Endothelial cell of umbilical vein (primary cell): ENCODE data around the gene OSCAR. TPM values are rescaled to one million over a fixed set of nuclear protein-coding genes. Genes with fewer than 3 reads are reported as not detected.

ENCODE experiments used
- BruUV-seq: library from RNA; stranded (reverse); fragments of 400-500 nt; replicated peaks from 2 replicates; lab custom pipeline; 2021; lab: Mats Ljungman, UMichigan
- CTCF ChIA-PET: fragments of 300-600, 350-600 bp; sonication (Branson Sonifier 250); formaldehyde crosslinking; loops from one replicate; lab custom pipeline; 2021; ENCODE audit warnings: antibody characterized with exemption, inconsistent platforms; lab: Charles Lee
- POLR2A ChIA-PET: fragments of 300-600, 350-600 bp; sonication (Branson Sonifier 250); formaldehyde crosslinking; loops from one replicate; lab custom pipeline; 2021; ENCODE audit warnings: antibody characterized with exemption, inconsistent platforms; lab: Charles Lee
- DNase-seq: peaks from one replicate; pipeline ENCODE4 v3.0.0-alpha.2; 2011; ENCODE audit warnings: low read depth, low spot score
- FAIRE-seq: peaks from 2 replicates; lab custom pipeline; 2011; peaks lifted over from hg19 to GRCh38; lab: Jason Lieb, UNC
- H2AFZ ChIP-seq: 2 replicates; pipeline ENCODE4 v1.6.0; 2012; ENCODE audit warnings: low read depth, low read length, control low read depth, inconsistent platforms
- H3K27ac ChIP-seq: 2 replicates; pipeline ENCODE4 v1.5.1; 2011; ENCODE audit warnings: low read depth, mild to moderate bottlenecking, control low read depth, low read length, moderate library complexity; ENCODE audit not compliant: insufficient read depth
- H3K27me3 ChIP-seq, 2 experiments: 2 replicates each; pipeline versions ENCODE4 v1.6.0 to v1.6.1; 2011; ENCODE audit warnings: low read length in 2 of 2, mixed read lengths in 1 of 2; ENCODE audit not compliant: control insufficient read depth in 2 of 2, insufficient read depth in 2 of 2
- H3K36me3 ChIP-seq, 2 experiments: 2 replicates in 1 of 2; 3 replicates in 1 of 2; pipeline ENCODE4 v1.5.1; 2011; ENCODE audit warnings: low read length in 2 of 2, mild to moderate bottlenecking in 1 of 2, moderate library complexity in 1 of 2; ENCODE audit not compliant: control insufficient read depth in 2 of 2, insufficient read depth in 2 of 2; ENCODE audit errors: extremely low read depth in 1 of 2
- H3K4me1 ChIP-seq: 3 replicates; pipeline ENCODE4 v1.5.1; 2011; ENCODE audit warnings: mild to moderate bottlenecking, low read length; ENCODE audit not compliant: control insufficient read depth, insufficient read depth; ENCODE audit errors: extremely low read depth
- H3K4me2 ChIP-seq: 2 replicates; pipeline ENCODE4 v1.6.1; 2011; ENCODE audit warnings: low read length, control low read depth, mixed read lengths; ENCODE audit not compliant: insufficient read depth
- H3K4me3 ChIP-seq, 3 experiments: fragments of 200-600 bp in 1 of 3; sonication (generic), shearing (Covaris generic) in 1 of 3; replicated peaks in 1 of 3; 2 replicates each; pipeline ENCODE4 v1.5.1; 2011 to 2016; ENCODE audit warnings: control low read depth in 3 of 3, low read length in 3 of 3, mild to moderate bottlenecking in 2 of 3, inconsistent platforms in 1 of 3, low read depth in 1 of 3, moderate library complexity in 1 of 3; ENCODE audit not compliant: insufficient read depth in 1 of 3
- H3K79me2 ChIP-seq: 2 replicates; pipeline ENCODE4 v1.6.0; 2012; ENCODE audit warnings: low read length, inconsistent platforms; ENCODE audit not compliant: control insufficient read depth, insufficient read depth
- H3K9ac ChIP-seq: replicated peaks from 2 replicates; pipeline ENCODE3; 2011; ENCODE audit warnings: low read length, control low read depth; ENCODE audit not compliant: insufficient read depth; ENCODE audit errors: extremely low read depth
- H3K9me1 ChIP-seq: replicated peaks from 3 replicates; pipeline ENCODE4 v1.6.0; 2011; ENCODE audit warnings: mild to moderate bottlenecking, low read length; ENCODE audit not compliant: control insufficient read depth, insufficient read depth; ENCODE audit errors: extremely low read depth
- H3K9me3 ChIP-seq: replicated peaks from 2 replicates; pipeline ENCODE4 v1.5.1; 2012; ENCODE audit warnings: low read length, inconsistent platforms; ENCODE audit not compliant: control insufficient read depth, insufficient read depth
- H4K20me1 ChIP-seq: replicated peaks from 2 replicates; pipeline ENCODE3; 2011; ENCODE audit warnings: mild to moderate bottlenecking, low read length; ENCODE audit not compliant: control insufficient read depth, insufficient read depth; ENCODE audit errors: extremely low read depth
- EZH2 ChIP-seq: IDR thresholded peaks from 2 replicates; pipeline ENCODE4 v1.6.1; 2012; ENCODE audit warnings: borderline replicate concordance, low read depth, mild to moderate bottlenecking, moderate library complexity, low read length, inconsistent platforms; ENCODE audit not compliant: severe bottlenecking
- FOS ChIP-seq: IDR thresholded peaks from 2 replicates; pipeline ENCODE4 v1.6.1; 2011; ENCODE audit warnings: mild to moderate bottlenecking, low read length, moderate library complexity, borderline replicate concordance; ENCODE audit not compliant: insufficient read depth
- GATA2 ChIP-seq: IDR thresholded peaks from 2 replicates; pipeline ENCODE4 v1.7.0; 2011; ENCODE audit warnings: low read depth, mild to moderate bottlenecking, moderate library complexity, mixed read lengths, low read length; ENCODE audit not compliant: insufficient read length, insufficient read depth
- JUN ChIP-seq: IDR thresholded peaks from 2 replicates; pipeline ENCODE4 v1.6.1; 2011; ENCODE audit warnings: borderline replicate concordance, low read depth; ENCODE audit not compliant: insufficient read length, insufficient read depth
- MYC ChIP-seq: IDR thresholded peaks from one replicate; pipeline ENCODE4 v1.6.1; 2011; ENCODE audit warnings: mild to moderate bottlenecking, low read depth, low read length
- POLR2A ChIP-seq: IDR thresholded peaks from 2 replicates; pipeline ENCODE4 v1.6.1; 2012; ENCODE audit warnings: low read depth, mild to moderate bottlenecking, control low read depth, low read length
- POLR2AphosphoS5 ChIP-seq: IDR thresholded peaks from 2 replicates; pipeline ENCODE4 v1.6.1; 2012; ENCODE audit warnings: low read depth, mild to moderate bottlenecking, control low read depth, low read length, moderate library complexity; ENCODE audit not compliant: insufficient read depth
- dilution Hi-C: fragments of 300-500 bp; cut with MboI; formaldehyde crosslinking; loops from one replicate; pipeline ENCODE4 v1.15.0; 2019; ENCODE audit warnings: low sequenced_read_pairs; ENCODE audit not compliant: extremely low pct_ligation_motif_present
- intact Hi-C: fragments of 100-400 bp; cut with micrococcal nuclease; formaldehyde crosslinking; loops from one replicate; pipeline ENCODE4 v1.10.0; 2022
- polyA plus RNA-seq, 4 experiments: library from polyadenylated mRNA; depleted of rRNA in 3 of 4; stranded (reverse) in 3 of 4; unstranded in 1 of 4; fragments of >200 nt; gene quantifications; 2 replicates each; pipeline versions ENCODE4 v1.2.1 to v1.2.3, GENCODE V29; 2011 to 2012; ENCODE audit warnings: missing spikeins in 1 of 4
- total RNA-seq: library from RNA; stranded (reverse); gene quantifications from 2 replicates; pipeline ENCODE4 v1.2.3, GENCODE V29; 2021
- TF ChIP-seq, protein P1 (sequence below), 2 donors: IDR thresholded peaks; 1 replicate in 1 of 2; 2 replicates in 1 of 2; pipeline ENCODE4 v1.5.1; 2011; ENCODE audit warnings: low read length in 2 of 2, mild to moderate bottlenecking in 2 of 2, moderate library complexity in 2 of 2, control low read depth in 1 of 2, inconsistent platforms in 1 of 2, low read depth in 1 of 2; ENCODE audit not compliant: insufficient read depth in 1 of 2; ENCODE audit errors: extremely low read depth in 1 of 2
- TF ChIP-seq, protein P2 (sequence below): IDR thresholded peaks from 2 replicates; pipeline ENCODE4 v1.6.1; 2011; ENCODE audit not compliant: insufficient read depth, insufficient read length

OSCAR gene
- total and polyA plus RNA-seq, 2 donors (not counting 3 experiments of a cell fraction or from before 2014, with no cell fraction given), result 0.08 TPM; not detected in 1

GRCh38 chr19:54127688-54128440 lies 27.3 kb upstream of the OSCAR start:
- DNase-seq, result no peak
- Histone ChIP-seq H3K27ac (no peak overlapping the region), H4K20me1 (no peaks in the 10 kb centered on the region), H2AFZ (no peak overlapping the region), H3K4me3 (no peak overlapping the region), H3K9me1 (no peaks in the 10 kb centered on the region), H3K79me2 (no peaks in the 10 kb centered on the region), H3K4me1 (no peaks in the 10 kb centered on the region), H3K9ac (no peak overlapping the region), H3K27me3 (no peaks in the 10 kb centered on the region), H3K36me3 (peaks cover 12 to 50% of the 10 kb centered on the region in 2 experiments), H3K4me2 (no peak overlapping the region), H3K9me3 (no peaks in the 10 kb centered on the region)
- intact Hi-C loops (no loop called here), dilution Hi-C loops (no loop called here)
- no peak for TF ChIP-seq FOS
- no peak for TF ChIP-seq GATA2
- TF ChIP-seq POLR2AphosphoS5, result no peak
- no peak for TF ChIP-seq POLR2A
- TF ChIP-seq EZH2, result no peak
- TF ChIP-seq, protein P1, sequence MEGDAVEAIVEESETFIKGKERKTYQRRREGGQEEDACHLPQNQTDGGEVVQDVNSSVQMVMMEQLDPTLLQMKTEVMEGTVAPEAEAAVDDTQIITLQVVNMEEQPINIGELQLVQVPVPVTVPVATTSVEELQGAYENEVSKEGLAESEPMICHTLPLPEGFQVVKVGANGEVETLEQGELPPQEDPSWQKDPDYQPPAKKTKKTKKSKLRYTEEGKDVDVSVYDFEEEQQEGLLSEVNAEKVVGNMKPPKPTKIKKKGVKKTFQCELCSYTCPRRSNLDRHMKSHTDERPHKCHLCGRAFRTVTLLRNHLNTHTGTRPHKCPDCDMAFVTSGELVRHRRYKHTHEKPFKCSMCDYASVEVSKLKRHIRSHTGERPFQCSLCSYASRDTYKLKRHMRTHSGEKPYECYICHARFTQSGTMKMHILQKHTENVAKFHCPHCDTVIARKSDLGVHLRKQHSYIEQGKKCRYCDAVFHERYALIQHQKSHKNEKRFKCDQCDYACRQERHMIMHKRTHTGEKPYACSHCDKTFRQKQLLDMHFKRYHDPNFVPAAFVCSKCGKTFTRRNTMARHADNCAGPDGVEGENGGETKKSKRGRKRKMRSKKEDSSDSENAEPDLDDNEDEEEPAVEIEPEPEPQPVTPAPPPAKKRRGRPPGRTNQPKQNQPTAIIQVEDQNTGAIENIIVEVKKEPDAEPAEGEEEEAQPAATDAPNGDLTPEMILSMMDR (IDR thresholded peaks at IDR 0.05; ENCODE audit: extremely low read depth in 1 of 2, insufficient read depth in 1 of 2, low read depth in 1 of 2, low read length in 2 of 2), result no peak
- TF ChIP-seq, protein P2, sequence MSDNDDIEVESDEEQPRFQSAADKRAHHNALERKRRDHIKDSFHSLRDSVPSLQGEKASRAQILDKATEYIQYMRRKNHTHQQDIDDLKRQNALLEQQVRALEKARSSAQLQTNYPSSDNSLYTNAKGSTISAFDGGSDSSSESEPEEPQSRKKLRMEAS, result no peak
- TF ChIP-seq MYC, result no peak
- TF ChIP-seq JUN, result no peak
- no peak for FAIRE-seq
- CTCF ChIA-PET, result no interaction called here
- no TSS peak for BruUV-seq
- POLR2A ChIA-PET, result no interaction called here
